ENCODE data around the gene SCN8A. TPM values are rescaled to one million over a fixed set of nuclear protein-coding genes. Genes with fewer than 3 reads are reported as not detected.

Gene SCN8A
- total and polyA plus RNA-seq, 2 donors from 2014 or later: 0.34 to 1.4 TPM

GRCh38 chr12:51721282-51721940 lies 130.4 kb downstream of the SCN8A start:
- no peaks in the 10 kb centered on the region for H3K9me3 ChIP-seq (ENCODE audit: control insufficient read depth in 2 of 3, insufficient read depth in 1 of 3, low read length in 3 of 3)
- H3K27me3 ChIP-seq (ENCODE audit: control insufficient read depth, insufficient read depth, low read length): peaks cover 5% of the 10 kb centered on the region
- no peak overlapping the region for H3K9ac ChIP-seq (ENCODE audit: low read length in 3 of 3)
- H3K36me3 ChIP-seq (ENCODE audit: control insufficient read depth in 2 of 3, insufficient read depth in 3 of 3, low read length in 3 of 3): no peaks in the 10 kb centered on the region
- TF ChIP-seq CTCF (IDR thresholded peaks at IDR 0.05; ENCODE audit: borderline replicate concordance, extremely low read depth, insufficient read depth): no peak
- no peaks in the 10 kb centered on the region for H3K4me1 ChIP-seq (ENCODE audit: control insufficient read depth in 2 of 3, insufficient read depth in 2 of 3, low read depth in 1 of 3, low read length in 3 of 3)
- intact Hi-C loops (cut with DNase I): no loop called here
- DNase-seq (peak; percentile 59 to 83 (median 63)), FAIRE-seq (no peak)
- H3K27ac ChIP-seq (ENCODE audit: low read depth in 2 of 2, low read length in 2 of 2): no peak overlapping the region
- H3K4me3 ChIP-seq (ENCODE audit: low read length in 3 of 3): peak overlapping the region in 1 of 3 donors; percentile 11

- Histone ChIP-seq H3K9me3 (ENCODE audit: control insufficient read depth in 2 of 3, insufficient read depth in 1 of 3, low read length in 3 of 3) (no peaks in the 10 kb centered on the region), H3K4me1 (ENCODE audit: control insufficient read depth in 2 of 3, insufficient read depth in 2 of 3, low read depth in 1 of 3, low read length in 3 of 3) (no peaks in the 10 kb centered on the region), H3K27ac (ENCODE audit: low read depth in 2 of 2, low read length in 2 of 2) (no peak overlapping the region), H3K9ac (ENCODE audit: low read length in 3 of 3) (no peak overlapping the region), H3K27me3 (ENCODE audit: control insufficient read depth, insufficient read depth, low read length) (peaks cover 5% of the 10 kb centered on the region), H3K36me3 (ENCODE audit: control insufficient read depth in 2 of 3, insufficient read depth in 3 of 3, low read length in 3 of 3) (no peaks in the 10 kb centered on the region), H3K4me3 (ENCODE audit: low read length in 3 of 3) (no peak overlapping the region)
- intact Hi-C loops (cut with DNase I): no loop called here
- FAIRE-seq (no peak), DNase-seq (no peak)
- no peak for TF ChIP-seq CTCF (IDR thresholded peaks at IDR 0.05; ENCODE audit: borderline replicate concordance, extremely low read depth, insufficient read depth)
These were observed 131.4 kb downstream of the SCN8A start for GRCh38 chr12:51722431-51722830.

GRCh38 chr12:51726161-51726560 lies 135.1 kb downstream of the SCN8A start:
- no peak overlapping the region for H3K4me3 ChIP-seq (ENCODE audit: low read length in 3 of 3)
- H3K9me3 ChIP-seq (ENCODE audit: control insufficient read depth in 2 of 3, insufficient read depth in 1 of 3, low read length in 3 of 3): no peaks in the 10 kb centered on the region
- H3K27ac ChIP-seq (ENCODE audit: low read depth in 2 of 2, low read length in 2 of 2): no peak overlapping the region
- no peaks in the 10 kb centered on the region for H3K4me1 ChIP-seq (ENCODE audit: control insufficient read depth in 2 of 3, insufficient read depth in 2 of 3, low read depth in 1 of 3, low read length in 3 of 3)
- intact Hi-C loops (cut with DNase I): no loop called here
- DNase-seq (no peak), FAIRE-seq (no peak)
- peaks cover 5% of the 10 kb centered on the region for H3K27me3 ChIP-seq (ENCODE audit: control insufficient read depth, insufficient read depth, low read length)
- no peaks in the 10 kb centered on the region for H3K36me3 ChIP-seq (ENCODE audit: control insufficient read depth in 2 of 3, insufficient read depth in 3 of 3, low read length in 3 of 3)
- no peak overlapping the region for H3K9ac ChIP-seq (ENCODE audit: low read length in 3 of 3)
- TF ChIP-seq CTCF (IDR thresholded peaks at IDR 0.05; ENCODE audit: borderline replicate concordance, extremely low read depth, insufficient read depth): no peak

- no peak for TF ChIP-seq CTCF (IDR thresholded peaks at IDR 0.05; ENCODE audit: borderline replicate concordance, extremely low read depth, insufficient read depth)
- no peak overlapping the region for H3K4me3 ChIP-seq (ENCODE audit: low read length in 3 of 3)
- H3K36me3 ChIP-seq (ENCODE audit: control insufficient read depth in 2 of 3, insufficient read depth in 3 of 3, low read length in 3 of 3): no peaks in the 10 kb centered on the region
- H3K9me3 ChIP-seq (ENCODE audit: control insufficient read depth in 2 of 3, insufficient read depth in 1 of 3, low read length in 3 of 3): no peaks in the 10 kb centered on the region
- DNase-seq: peak in 1 of 5 donors; percentile 29
- intact Hi-C loops (cut with DNase I): no loop called here
- no peak for FAIRE-seq
- no peaks in the 10 kb centered on the region for H3K4me1 ChIP-seq (ENCODE audit: control insufficient read depth in 2 of 3, insufficient read depth in 2 of 3, low read depth in 1 of 3, low read length in 3 of 3)
- peaks cover 3% of the 10 kb centered on the region for H3K27me3 ChIP-seq (ENCODE audit: control insufficient read depth, insufficient read depth, low read length)
- no peak overlapping the region for H3K27ac ChIP-seq (ENCODE audit: low read depth in 2 of 2, low read length in 2 of 2)
- no peak overlapping the region for H3K9ac ChIP-seq (ENCODE audit: low read length in 3 of 3)
These were observed 135.9 kb downstream of the SCN8A start for GRCh38 chr12:51726931-51727330.
